Measurements from ENCODE around the gene CFTR.

CFTR gene

GRCh38 chr7:117610396-117610795 is 130.6 kb downstream of the CFTR start:
- ChIA-PET POLR2A (no interaction called here), CTCF (no interaction called here)
- H3K9me3 ChIP-seq (ENCODE audit: control insufficient read depth, insufficient read depth, low read depth, low read length), result no peaks in the 10 kb centered on the region
- no peak overlapping the region for H3K27ac ChIP-seq (ENCODE audit: extremely low read depth, low read depth, low read length)
- TF ChIP-seq ZBTB21 (tag by site-specific recombination; IDR thresholded peaks at IDR 0.05) (no peak), ZNF513 (tag by site-specific recombination; IDR thresholded peaks at IDR 0.05) (no peak), ZNF548 (tag by site-specific recombination; IDR thresholded peaks at IDR 0.05) (no peak), ZNF211 (tag by site-specific recombination; IDR thresholded peaks at IDR 0.05; ENCODE audit: low read depth) (no peak), ZNF354C (tag by site-specific recombination; IDR thresholded peaks at IDR 0.05; ENCODE audit: borderline replicate concordance, low read depth) (no peak), GLI2 (tag by site-specific recombination; IDR thresholded peaks at IDR 0.05; ENCODE audit: borderline replicate concordance, low read depth) (no peak), ZNF654 (tag by site-specific recombination; IDR thresholded peaks at IDR 0.05; ENCODE audit: low read depth) (no peak), YY2 (tag by site-specific recombination; IDR thresholded peaks at IDR 0.05) (no peak), ZNF426 (tag by site-specific recombination; IDR thresholded peaks at IDR 0.05) (no peak), ZNF366 (tag by site-specific recombination; conservative IDR thresholded peaks at IDR 0.05) (no peak), HOXD13 (CRISPR knock-in tag; IDR thresholded peaks at IDR 0.05; ENCODE audit: borderline replicate concordance) (no peak), ZNF777 (tag by site-specific recombination; IDR thresholded peaks at IDR 0.05; ENCODE audit: borderline replicate concordance) (no peak), ZSCAN16 (tag by site-specific recombination; IDR thresholded peaks at IDR 0.05) (no peak), PATZ1 (tag by site-specific recombination; IDR thresholded peaks at IDR 0.05) (no peak)
- TF ChIP-seq, protein P1, sequence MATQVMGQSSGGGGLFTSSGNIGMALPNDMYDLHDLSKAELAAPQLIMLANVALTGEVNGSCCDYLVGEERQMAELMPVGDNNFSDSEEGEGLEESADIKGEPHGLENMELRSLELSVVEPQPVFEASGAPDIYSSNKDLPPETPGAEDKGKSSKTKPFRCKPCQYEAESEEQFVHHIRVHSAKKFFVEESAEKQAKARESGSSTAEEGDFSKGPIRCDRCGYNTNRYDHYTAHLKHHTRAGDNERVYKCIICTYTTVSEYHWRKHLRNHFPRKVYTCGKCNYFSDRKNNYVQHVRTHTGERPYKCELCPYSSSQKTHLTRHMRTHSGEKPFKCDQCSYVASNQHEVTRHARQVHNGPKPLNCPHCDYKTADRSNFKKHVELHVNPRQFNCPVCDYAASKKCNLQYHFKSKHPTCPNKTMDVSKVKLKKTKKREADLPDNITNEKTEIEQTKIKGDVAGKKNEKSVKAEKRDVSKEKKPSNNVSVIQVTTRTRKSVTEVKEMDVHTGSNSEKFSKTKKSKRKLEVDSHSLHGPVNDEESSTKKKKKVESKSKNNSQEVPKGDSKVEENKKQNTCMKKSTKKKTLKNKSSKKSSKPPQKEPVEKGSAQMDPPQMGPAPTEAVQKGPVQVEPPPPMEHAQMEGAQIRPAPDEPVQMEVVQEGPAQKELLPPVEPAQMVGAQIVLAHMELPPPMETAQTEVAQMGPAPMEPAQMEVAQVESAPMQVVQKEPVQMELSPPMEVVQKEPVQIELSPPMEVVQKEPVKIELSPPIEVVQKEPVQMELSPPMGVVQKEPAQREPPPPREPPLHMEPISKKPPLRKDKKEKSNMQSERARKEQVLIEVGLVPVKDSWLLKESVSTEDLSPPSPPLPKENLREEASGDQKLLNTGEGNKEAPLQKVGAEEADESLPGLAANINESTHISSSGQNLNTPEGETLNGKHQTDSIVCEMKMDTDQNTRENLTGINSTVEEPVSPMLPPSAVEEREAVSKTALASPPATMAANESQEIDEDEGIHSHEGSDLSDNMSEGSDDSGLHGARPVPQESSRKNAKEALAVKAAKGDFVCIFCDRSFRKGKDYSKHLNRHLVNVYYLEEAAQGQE (tag by site-specific recombination; IDR thresholded peaks at IDR 0.05), result no peak
- H3K4me3 ChIP-seq (ENCODE audit: low read depth, low read length), result no peak overlapping the region
- no peaks in the 10 kb centered on the region for H3K4me1 ChIP-seq (ENCODE audit: control insufficient read depth, insufficient read depth, low read length)
- H3K36me3 ChIP-seq (ENCODE audit: control insufficient read depth in 2 of 2, insufficient read depth in 1 of 2, low read length in 2 of 2), result no peaks in the 10 kb centered on the region

- no peak overlapping the region for H3K27ac ChIP-seq (ENCODE audit: extremely low read depth, low read depth, low read length)
- H3K36me3 ChIP-seq (ENCODE audit: control insufficient read depth in 2 of 2, insufficient read depth in 1 of 2, low read length in 2 of 2), result no peaks in the 10 kb centered on the region
- H3K4me1 ChIP-seq (ENCODE audit: control insufficient read depth, insufficient read depth, low read length), result no peaks in the 10 kb centered on the region
- ChIA-PET POLR2A (no interaction called here), CTCF (interaction anchor here (1.0 kb wide), 1 partner anchor 13 kb away, joined by 4 read pairs; no protein-coding TSS in a partner anchor)
- TF ChIP-seq ZBTB21 (tag by site-specific recombination; IDR thresholded peaks at IDR 0.05) (no peak), ZNF560 (tag by site-specific recombination; IDR thresholded peaks at IDR 0.05; ENCODE audit: borderline replicate concordance) (no peak), ZNF426 (tag by site-specific recombination; IDR thresholded peaks at IDR 0.05) (no peak), ZNF747 (tag by site-specific recombination; IDR thresholded peaks at IDR 0.05) (no peak), RBAK (tag by site-specific recombination; IDR thresholded peaks at IDR 0.05) (no peak), ZSCAN30 (tag by site-specific recombination; IDR thresholded peaks at IDR 0.05) (no peak), ZNF514 (tag by site-specific recombination; IDR thresholded peaks at IDR 0.05) (no peak), ZNF843 (tag by site-specific recombination; IDR thresholded peaks at IDR 0.05) (no peak), ZNF488 (tag by site-specific recombination; IDR thresholded peaks at IDR 0.05) (no peak), ZNF211 (tag by site-specific recombination; IDR thresholded peaks at IDR 0.05; ENCODE audit: low read depth) (no peak), SP3 (tag by site-specific recombination; IDR thresholded peaks at IDR 0.05) (no peak)
- TF ChIP-seq, protein P2, sequence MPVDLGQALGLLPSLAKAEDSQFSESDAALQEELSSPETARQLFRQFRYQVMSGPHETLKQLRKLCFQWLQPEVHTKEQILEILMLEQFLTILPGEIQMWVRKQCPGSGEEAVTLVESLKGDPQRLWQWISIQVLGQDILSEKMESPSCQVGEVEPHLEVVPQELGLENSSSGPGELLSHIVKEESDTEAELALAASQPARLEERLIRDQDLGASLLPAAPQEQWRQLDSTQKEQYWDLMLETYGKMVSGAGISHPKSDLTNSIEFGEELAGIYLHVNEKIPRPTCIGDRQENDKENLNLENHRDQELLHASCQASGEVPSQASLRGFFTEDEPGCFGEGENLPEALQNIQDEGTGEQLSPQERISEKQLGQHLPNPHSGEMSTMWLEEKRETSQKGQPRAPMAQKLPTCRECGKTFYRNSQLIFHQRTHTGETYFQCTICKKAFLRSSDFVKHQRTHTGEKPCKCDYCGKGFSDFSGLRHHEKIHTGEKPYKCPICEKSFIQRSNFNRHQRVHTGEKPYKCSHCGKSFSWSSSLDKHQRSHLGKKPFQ (tag by site-specific recombination; IDR thresholded peaks at IDR 0.05), result no peak
- TF ChIP-seq, protein P3, sequence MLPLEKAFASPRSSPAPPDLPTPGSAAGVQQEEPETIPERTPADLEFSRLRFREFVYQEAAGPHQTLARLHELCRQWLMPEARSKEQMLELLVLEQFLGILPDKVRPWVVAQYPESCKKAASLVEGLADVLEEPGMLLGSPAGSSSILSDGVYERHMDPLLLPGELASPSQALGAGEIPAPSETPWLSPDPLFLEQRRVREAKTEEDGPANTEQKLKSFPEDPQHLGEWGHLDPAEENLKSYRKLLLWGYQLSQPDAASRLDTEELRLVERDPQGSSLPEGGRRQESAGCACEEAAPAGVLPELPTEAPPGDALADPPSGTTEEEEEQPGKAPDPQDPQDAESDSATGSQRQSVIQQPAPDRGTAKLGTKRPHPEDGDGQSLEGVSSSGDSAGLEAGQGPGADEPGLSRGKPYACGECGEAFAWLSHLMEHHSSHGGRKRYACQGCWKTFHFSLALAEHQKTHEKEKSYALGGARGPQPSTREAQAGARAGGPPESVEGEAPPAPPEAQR (tag by site-specific recombination; IDR thresholded peaks at IDR 0.05), result no peak
- no peak overlapping the region for H3K4me3 ChIP-seq (ENCODE audit: low read depth, low read length)
- no peaks in the 10 kb centered on the region for H3K9me3 ChIP-seq (ENCODE audit: control insufficient read depth, insufficient read depth, low read depth, low read length)
Observed at GRCh38 chr7:117612637-117613036, 132.8 kb downstream of the CFTR start.
